Coronary artery (tissue), 2 donors: Measurements from ENCODE around the gene TMEM222.

Experiments
- DNase-seq: peaks from one replicate; pipeline ENCODE4 v3.0.0-alpha.2; 2017; ENCODE audit warnings: low spot score
- H3K27ac ChIP-seq, 2 donors: fragments of 200-600 bp; sonication (generic); one replicate each; pipeline ENCODE4 v1.5.1; 2016 to 2019
- H3K4me3 ChIP-seq: fragments of 200-600 bp; sonication (generic); 2 replicates; pipeline ENCODE4 v1.5.1; 2016; ENCODE audit warnings: mild to moderate bottlenecking, moderate library complexity
- TF ChIP-seq, protein P1 (sequence below): fragments of 200-600 bp; sonication (generic); IDR thresholded peaks from one replicate; pipeline ENCODE4 v1.5.1; 2019; ENCODE audit warnings: antibody characterized with exemption

Gene TMEM222

DNA sequence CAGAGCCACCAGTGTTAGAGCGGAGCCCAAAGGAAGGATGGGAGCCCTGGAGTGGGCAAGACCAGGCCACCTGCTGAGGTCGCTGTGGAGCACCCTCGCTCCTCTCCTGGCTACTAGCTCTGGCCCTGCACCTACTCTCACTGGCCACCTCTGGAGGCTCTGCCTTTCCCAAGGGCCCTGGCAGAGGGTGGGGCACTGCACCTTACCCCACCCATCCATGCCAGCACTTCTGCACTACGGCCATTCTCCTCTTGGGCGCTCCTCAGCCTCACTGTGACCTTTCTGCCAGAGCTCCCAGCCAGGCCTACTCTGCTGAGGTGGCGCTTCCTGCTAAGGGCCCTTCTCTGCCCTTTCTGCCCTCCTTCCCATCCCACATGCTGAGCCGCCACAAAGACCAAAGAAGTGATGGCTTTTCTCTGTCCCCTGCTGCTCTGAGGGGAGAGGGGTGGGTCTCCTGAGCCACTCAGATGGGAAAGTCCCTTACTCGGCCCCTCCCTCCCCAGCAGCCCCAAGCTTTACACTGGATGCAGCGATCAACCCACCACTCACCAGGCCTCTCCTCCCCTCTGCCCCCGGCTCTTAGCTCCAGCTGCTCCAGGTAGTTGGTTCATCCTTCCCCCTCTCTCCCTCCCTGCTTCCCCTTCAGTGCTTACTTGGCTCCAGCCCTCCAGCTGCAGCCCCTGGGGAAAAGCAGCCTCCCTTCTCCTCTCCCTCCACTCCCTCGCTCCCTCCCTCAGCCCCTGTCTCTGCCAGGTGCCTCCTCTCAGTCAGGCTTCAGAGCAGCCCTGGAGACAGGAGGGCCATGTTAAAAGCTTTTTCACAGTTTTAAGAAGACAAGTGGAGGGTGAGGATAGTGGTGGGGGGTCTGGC is 14.8 kb upstream of the TMEM222 start:
- Histone ChIP-seq H3K4me3 (no peak overlapping the region), H3K27ac (no peak overlapping the region)
- TF ChIP-seq, protein P1, sequence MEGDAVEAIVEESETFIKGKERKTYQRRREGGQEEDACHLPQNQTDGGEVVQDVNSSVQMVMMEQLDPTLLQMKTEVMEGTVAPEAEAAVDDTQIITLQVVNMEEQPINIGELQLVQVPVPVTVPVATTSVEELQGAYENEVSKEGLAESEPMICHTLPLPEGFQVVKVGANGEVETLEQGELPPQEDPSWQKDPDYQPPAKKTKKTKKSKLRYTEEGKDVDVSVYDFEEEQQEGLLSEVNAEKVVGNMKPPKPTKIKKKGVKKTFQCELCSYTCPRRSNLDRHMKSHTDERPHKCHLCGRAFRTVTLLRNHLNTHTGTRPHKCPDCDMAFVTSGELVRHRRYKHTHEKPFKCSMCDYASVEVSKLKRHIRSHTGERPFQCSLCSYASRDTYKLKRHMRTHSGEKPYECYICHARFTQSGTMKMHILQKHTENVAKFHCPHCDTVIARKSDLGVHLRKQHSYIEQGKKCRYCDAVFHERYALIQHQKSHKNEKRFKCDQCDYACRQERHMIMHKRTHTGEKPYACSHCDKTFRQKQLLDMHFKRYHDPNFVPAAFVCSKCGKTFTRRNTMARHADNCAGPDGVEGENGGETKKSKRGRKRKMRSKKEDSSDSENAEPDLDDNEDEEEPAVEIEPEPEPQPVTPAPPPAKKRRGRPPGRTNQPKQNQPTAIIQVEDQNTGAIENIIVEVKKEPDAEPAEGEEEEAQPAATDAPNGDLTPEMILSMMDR = no peak
- DNase-seq = no peak

DNA sequence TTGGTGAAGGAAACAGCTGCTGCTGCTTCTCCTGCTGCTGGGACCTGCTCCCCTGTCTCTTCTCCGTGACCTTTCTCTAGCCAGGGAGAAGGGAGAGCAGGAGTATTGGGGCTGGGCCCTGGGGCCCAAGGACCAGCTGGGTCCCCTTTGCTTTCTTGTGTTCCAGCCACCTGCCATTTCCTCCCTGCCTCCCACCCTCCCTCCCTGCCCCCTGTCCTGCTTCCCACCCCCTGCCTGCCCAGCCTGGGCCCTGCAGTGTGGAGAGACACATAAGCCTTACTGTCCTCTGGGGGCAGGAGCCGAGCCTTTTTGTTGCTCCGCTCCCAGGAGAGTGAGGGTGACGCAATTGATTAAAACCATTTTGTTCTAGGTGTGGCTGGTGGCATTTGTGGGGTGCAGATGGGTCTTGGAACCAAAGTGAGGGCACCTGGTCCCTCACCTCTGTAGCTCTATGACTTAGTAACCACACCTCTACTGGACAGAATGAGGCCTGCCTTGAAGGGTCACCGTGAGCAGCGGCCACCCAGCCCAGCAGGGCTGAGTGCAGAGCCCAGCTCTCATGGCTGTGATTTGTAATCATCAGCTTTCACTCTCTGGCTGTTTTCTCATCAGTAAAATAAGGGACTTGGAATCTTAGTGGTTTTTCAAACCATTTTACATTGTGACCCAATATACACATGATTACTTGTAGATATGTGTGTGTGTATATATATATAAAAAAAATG is 13.9 kb upstream of the TMEM222 start:
- Histone ChIP-seq H3K27ac (no peak overlapping the region), H3K4me3 (no peak overlapping the region)
- TF ChIP-seq, protein P1 = no peak
- no peak for DNase-seq

DNA sequence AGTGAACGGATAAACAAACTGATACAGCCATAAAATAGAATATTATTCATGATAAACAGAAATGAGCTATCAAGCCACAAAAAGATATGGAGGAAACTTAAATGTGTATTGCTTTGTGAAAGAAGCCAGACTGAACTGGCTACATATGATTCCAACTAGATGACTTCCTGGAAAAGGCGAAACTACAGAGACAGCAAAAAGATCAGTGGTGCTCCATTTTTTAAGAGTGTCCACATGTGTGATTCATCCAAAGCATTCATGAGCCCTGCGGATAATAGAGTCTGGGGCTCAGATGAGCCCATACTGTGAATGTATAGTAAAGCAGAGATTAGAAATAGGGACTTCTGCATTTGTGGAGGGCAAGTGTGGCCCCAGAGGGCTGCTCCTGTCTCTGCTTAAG is 7.8 kb upstream of the TMEM222 start:
- Histone ChIP-seq H3K4me3 (no peak overlapping the region), H3K27ac (no peak overlapping the region)
- TF ChIP-seq, protein P1 = no peak
- DNase-seq = no peak

DNA sequence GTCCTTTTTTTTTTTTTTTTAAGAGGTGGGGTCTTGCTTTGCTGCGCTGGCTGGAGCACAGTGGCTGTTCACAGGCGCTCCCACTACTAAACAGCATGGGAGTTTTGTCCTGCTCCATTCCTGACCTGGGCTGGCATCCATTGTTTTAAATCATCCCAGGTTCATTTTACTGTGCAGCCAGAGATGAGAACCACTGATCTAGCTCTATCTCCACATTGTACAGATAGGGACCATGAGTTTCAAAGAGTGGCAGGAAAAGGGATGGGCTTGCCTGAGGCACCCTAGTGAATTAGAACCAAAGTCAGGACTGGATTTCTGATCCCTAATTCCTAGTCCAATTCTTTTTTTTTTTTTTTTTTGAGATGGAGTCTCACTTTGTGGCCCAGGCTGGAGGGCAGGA is 7.2 kb upstream of the TMEM222 start:
- Histone ChIP-seq H3K4me3 (no peak overlapping the region), H3K27ac (no peak overlapping the region)
- TF ChIP-seq, protein P1 = no peak
- DNase-seq = no peak

DNA sequence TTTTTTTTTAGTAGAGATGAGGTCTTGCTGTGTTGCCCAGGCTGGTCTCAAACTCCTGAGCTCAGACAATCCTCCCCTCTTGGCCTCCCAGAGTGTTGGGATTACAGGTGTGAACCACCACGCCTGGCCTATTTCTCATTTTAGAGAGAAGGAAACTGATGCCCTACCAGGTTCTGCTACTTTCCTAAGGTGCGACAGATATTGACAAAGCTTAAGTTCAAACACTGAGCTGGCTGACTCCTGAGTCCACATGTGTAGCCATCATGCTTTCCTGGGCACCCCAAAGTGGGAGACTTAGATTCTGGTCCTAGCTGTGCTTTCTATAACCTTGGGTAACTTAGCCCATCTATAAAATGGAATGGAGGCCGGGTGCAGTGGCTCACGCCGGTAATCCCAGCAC is 5.1 kb upstream of the TMEM222 start:
- no peak overlapping the region for H3K27ac ChIP-seq
- DNase-seq = no peak
- TF ChIP-seq, protein P1 = no peak
- H3K4me3 ChIP-seq = no peak overlapping the region

DNA sequence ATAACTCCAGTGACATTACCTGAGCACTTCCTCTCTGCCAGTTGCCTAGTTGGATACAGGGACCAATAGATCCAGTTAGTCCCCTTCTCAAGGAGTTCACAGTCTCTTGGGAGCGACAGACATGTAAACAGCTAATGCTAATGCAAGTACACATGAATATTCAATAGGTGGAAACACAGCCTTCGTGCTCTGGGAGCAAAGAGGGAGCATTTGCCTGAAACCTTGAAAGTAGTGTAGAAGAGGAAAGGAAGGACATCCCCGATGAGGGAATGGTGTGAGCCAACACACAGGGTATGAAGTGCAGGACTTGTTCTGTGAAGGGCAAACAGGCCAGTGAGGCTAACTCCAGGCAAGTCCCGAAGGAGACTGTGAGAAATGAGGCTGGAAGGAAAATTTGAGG is 3.8 kb upstream of the TMEM222 start:
- no peak overlapping the region for H3K27ac ChIP-seq
- DNase-seq = no peak
- TF ChIP-seq, protein P1 = no peak
- no peak overlapping the region for H3K4me3 ChIP-seq
